ENCODE data around the gene UROC1.

DNA sequence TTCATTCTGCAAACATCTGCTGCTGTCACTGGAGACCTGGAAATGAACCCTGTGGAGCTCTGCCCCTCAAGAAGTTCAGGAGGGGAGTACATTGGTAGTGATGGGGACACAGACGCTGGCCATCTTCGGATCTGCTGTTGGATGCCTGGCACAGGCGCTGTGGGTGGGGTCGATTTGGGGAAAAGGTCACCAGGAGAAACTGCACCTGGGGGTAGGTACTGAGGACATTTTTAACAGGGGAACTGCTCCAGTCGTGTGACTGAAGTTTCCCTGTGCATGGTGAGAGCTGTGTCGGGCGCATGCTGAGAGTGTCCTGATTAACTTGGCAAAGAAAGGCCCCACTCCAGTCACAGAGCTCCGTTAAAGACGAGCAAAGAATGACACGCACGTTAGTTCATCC is 3.4 kb downstream of the UROC1 start:
- TF ChIP-seq, protein P1, sequence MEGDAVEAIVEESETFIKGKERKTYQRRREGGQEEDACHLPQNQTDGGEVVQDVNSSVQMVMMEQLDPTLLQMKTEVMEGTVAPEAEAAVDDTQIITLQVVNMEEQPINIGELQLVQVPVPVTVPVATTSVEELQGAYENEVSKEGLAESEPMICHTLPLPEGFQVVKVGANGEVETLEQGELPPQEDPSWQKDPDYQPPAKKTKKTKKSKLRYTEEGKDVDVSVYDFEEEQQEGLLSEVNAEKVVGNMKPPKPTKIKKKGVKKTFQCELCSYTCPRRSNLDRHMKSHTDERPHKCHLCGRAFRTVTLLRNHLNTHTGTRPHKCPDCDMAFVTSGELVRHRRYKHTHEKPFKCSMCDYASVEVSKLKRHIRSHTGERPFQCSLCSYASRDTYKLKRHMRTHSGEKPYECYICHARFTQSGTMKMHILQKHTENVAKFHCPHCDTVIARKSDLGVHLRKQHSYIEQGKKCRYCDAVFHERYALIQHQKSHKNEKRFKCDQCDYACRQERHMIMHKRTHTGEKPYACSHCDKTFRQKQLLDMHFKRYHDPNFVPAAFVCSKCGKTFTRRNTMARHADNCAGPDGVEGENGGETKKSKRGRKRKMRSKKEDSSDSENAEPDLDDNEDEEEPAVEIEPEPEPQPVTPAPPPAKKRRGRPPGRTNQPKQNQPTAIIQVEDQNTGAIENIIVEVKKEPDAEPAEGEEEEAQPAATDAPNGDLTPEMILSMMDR (conservative IDR thresholded peaks at IDR 0.05 in 1 of 2, IDR thresholded peaks at IDR 0.05 in 1 of 2; ENCODE audit: extremely low read depth in 1 of 2, insufficient read depth in 1 of 2, low read depth in 1 of 2, low read length in 2 of 2): no peak
- TF ChIP-seq EZH2 (IDR thresholded peaks at IDR 0.05; ENCODE audit: borderline replicate concordance, low read length): no peak
